AG20443 (cell line): ENCODE results near the gene ZFYVE1.
"Not testable (repeated sequence)": the region's sequence is repeated elsewhere in the genome, so short reads cannot be mapped to it uniquely, and the experiment has no call there.

Experiments
- DNase-seq: peaks from one replicate; pipeline ENCODE4 v3.0.0; 2012; ENCODE audit warnings: low spot score, mixed read lengths

The ZFYVE1 gene

GRCh38 chr14:72956741-72957140, 70.2 kb downstream of the ZFYVE1 start:
- DNase-seq, result not testable (repeated sequence)

GRCh38 chr14:72952171-72952570, 74.7 kb downstream of the ZFYVE1 start:
- no peak for DNase-seq

DNA sequence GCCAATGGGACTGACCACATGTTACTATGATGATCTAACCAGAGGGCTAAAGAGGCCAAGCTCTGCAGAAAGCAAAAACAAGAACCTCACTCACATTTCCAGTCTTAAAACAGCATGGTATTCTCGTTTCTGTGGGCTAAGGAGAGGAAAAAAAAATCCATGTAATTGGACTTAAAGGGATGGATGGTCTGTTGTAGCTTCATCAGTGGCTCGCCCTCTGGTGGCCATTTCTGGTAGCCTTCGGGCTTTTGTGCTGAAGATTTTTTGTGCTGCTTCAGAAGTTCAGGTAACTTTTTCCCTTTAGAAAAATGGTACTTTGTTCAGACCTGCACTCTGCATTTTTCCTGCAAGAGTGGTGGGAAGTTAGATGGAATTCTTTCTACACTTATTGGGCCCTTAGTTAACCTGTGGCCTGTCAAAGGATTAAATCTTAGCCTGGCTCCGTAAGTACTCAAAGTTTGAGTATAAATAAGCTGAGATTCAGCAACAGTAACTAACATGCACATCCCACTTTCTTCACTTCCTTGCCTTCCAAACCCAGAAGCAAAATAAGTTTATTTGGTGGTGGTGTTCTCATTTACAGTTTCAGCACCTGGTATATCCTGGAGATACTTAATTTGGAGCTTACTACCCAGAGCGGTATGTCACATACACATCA, 78.3 kb downstream of the ZFYVE1 start:
- peak; percentile 79 for DNase-seq

DNA sequence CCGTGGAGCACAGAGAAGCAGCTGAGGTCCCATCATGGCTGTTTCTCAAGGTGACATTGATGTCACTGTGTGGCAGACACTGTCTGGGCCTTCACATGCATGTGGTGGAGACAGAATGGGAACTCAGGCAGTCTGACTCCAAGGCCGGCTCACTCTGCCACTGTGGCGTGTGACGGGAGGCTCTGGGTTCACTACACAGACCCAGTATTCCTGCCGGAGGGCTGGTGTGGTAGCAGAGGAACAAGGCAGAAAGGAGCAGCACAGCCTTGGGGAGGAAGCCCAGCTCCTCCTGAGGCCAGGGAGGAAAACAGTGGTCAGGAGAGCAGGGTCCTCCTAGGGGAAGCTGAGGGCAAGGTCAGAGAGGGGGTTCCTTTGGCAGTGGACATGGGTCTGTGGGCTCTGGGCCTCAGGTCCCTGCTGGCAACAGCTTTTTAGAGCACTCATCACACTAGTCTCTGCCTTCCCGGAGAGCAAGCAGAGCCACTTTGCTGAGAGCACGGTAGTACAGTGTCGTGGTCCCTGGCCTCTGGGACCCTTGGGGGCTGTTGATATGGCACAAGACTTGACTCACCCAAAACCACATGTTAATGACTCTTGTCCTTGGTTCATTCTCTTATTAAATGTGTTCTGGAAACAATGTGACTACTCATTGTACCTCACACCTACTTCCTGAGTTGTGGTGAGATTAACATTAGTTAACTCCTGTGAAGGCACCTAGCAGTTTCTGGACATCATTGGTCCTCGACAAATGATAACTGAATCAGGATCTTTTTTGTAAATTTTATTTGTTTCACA, 79.3 kb downstream of the ZFYVE1 start:
- no peak for DNase-seq

- DNase-seq, result peak; percentile 36
Observed at GRCh38 chr14:72946491-72946890, 80.4 kb downstream of the ZFYVE1 start.

GRCh38 chr14:72945356-72946027, 81.4 kb downstream of the ZFYVE1 start:
- DNase-seq, result no peak

- no peak for DNase-seq
Observed at GRCh38 chr14:72943876-72944430, 83.0 kb downstream of the ZFYVE1 start.

DNA sequence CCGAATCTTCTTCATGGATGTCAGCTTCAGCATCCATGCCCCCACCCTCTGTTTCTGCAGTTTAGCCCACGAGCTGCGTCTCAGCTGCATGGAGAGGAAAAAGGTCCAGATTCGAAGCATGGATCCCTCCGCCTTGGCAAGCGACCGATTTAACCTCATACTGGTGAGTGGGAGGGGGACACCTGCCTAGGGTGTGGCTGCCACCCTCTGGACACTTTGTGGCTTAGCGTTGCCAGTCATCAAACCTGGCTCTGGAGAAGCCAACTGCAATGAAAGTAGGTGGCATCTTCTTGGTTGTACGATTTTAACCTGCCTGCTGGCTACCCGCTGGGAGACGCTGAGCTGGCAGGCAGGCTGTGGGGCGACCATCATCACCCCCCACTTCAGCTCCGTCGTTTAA, 84.0 kb downstream of the ZFYVE1 start:
- DNase-seq, result no peak

- DNase-seq, result no peak
Observed at GRCh38 chr14:72941286-72941985, 85.5 kb downstream of the ZFYVE1 start.

DNA sequence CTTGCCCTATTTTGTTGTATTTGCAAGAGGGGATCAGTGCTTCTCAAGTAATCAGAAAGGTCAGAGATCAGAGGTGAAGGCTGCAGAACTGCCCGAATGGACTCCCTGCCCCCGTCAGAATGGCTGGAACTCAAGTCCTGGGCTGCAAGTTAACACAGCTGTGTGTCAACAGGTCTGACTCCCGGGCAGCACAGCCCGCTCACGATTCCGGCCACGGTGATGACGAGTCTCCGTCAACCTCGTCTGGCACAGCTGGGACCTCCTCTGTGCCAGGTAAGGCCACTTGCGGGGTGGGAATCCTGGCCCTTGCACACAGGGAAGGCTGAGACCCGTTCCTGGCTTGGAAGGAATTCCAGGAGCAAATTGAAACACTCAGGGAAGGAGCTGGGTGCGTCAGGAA, 87.3 kb downstream of the ZFYVE1 start:
- no peak for DNase-seq

DNA sequence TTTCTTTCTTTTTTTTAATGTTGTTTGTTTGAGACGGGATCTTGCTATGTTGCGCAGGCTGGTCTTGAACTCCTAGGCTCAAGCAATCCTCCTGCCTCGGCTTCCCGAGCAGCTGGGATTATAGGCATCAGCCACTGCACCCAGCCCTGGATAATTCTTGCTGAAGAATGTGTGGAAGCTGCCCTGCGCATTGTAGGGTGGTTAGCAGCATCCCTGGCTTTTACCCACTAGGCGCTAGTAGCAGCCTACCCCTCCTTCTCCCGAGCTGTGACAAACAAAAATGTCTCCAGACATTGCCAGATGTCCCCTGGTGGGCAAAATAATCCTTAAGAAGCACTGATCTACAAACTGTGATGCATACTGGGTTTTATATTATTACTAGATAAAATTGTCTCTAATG, 94.0 kb downstream of the ZFYVE1 start:
- no peak for DNase-seq

DNA sequence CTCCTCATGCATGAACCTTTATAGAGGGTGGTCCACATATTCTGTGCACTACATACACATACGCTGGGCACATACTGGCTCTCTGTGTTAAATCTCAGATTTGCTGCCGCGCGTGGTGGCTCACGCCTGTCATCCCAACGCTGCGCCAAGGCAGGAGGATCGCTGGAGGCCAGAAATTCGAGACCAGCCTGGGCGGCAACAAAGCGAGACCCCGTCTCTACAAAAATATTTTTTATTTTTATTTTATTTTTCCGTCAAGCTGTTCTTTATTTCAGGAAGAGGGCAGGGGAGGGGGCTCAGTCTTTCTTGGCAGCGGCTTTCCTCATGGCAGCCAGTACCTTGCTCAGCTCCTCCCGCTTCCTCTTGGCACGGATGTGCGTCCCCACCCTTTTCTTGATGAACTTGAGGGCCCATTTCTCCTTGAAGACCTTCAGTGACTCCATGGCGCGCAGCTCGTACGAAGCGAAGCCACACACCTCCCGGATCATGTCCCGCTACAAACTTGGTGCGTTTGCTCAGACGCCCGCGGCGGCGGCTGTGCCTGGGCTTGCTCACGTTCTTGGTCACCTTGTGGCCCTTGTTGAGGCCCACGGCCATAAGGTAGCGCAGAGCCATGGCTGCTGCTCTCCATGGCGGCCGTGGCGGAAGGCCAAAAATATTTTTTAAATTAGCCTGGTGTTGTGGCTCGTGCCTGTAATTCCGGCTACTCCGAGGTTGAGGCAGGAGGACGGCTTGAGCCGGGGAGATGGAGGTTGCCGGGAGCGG, 97.4 kb downstream of the ZFYVE1 start:
- DNase-seq, result no peak

DNA sequence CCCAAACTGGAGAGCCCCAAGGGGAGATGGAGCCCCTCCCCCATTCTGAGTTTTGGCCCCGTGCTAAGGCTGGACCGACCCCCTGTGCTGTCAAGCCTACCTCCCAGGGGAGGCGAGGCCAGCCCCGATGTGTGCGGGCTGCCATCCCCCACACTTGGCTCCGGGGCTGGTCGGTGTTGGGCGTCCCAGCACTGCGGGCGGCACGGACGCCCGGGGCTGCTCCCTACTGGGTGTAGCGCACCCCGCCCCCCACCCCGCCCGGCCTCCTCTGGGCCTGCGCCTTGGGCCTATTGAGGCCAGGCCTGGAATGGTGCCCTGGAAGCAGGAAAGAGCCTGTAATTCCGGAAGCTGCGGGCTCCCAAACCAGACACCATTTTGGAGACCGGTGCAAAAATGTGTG, 98.0 kb downstream of the ZFYVE1 start:
- DNase-seq, result no peak

- DNase-seq, result peak; percentile 99
Observed at GRCh38 chr14:72926292-72927028, 100.4 kb downstream of the ZFYVE1 start, which contains the start of gene DCAF4. Gene DCAF4, plus strand, starts transcription at chr14:72926464. Its CDS starts 11,515 bp downstream, at chr14:72937979.

DNA sequence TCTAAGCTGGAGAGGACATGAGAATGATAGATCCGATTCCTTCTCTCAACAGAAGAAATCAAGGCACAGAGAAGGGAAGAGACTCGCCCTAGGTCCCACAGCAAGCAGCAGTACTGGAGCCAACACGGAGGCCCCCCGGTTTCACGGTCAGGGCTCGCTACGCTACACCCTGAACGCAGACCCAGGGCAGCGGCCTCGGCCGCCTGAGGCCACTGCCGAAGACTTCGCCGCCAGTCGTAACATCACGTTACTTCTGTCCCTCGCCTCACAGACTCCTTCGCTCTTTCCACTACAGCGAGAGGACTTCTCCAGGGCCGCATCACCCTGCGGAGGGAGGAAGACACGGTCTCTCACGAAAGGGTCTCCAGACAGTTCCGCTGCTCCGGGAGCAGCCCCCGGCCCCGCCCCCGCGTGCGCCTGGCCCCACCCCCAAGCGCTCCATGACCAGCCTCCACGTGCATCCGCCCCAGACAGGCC, 101.1 kb downstream of the ZFYVE1 start:
- DNase-seq, result no peak

GRCh38 chr14:72925171-72925759, 101.6 kb downstream of the ZFYVE1 start:
- DNase-seq, result no peak

DNA sequence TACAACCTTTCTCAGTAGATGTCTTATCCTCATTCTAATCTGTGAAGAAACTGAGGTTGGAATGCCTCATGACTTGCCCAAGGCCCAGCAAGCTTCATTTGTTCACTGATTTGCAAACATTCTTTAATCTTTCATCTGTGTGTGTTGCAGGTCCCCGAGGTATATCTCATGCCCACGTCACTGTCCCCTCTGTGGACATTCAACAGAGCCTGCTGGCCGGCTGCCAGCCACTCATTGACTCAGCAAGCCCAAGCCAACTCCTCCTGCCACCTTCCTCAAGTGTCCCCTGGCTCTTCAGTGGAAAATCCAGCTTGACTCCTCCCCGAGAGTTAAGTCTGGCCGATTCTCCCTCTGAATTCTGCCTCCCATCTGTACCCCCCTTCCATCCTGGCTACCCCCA, 102.6 kb downstream of the ZFYVE1 start:
- no peak for DNase-seq

- DNase-seq, result peak; percentile 24
Observed at GRCh38 chr14:72921396-72921795, 105.5 kb downstream of the ZFYVE1 start.

DNA sequence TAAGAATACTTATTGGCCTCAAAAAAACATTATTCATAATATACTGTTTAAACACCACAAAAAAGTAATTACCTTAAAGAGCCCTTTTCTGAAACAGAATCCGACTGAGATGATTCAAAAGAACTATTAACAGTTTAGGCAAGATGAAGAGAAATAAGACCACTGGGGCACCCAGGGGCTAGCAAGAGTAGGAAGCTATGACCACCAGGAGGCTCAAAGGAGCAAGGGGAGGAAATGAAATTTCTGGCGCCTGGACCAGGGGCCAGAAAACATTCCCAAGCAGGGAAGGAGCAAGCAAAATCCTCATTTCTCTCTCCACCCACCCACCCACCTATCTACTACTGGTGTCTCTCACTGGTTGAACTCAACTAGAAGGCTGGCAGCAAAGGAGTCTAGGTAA, 106.9 kb downstream of the ZFYVE1 start:
- DNase-seq, result no peak
